Measurements from ENCODE around the gene NDFIP2. TPM values are rescaled to one million over a fixed set of nuclear protein-coding genes. Genes with fewer than 3 reads are reported as not detected.

NDFIP2 gene
- total RNA-seq, 1 donor from 2014 or later, result 24.0 TPM

- DNase-seq (ENCODE audit: extremely low read depth, low read depth, low spot score), result no peak
These were observed 22.5 kb upstream of the NDFIP2 start for GRCh38 chr13:79458436-79458835.

GRCh38 chr13:79459906-79460305 is 21.0 kb upstream of the NDFIP2 start:
- no peak for DNase-seq (ENCODE audit: extremely low read depth, low read depth, low spot score)

- no peak for DNase-seq (ENCODE audit: extremely low read depth, low read depth, low spot score)
These were observed 18.1 kb upstream of the NDFIP2 start for GRCh38 chr13:79462895-79463294.

GRCh38 chr13:79463604-79464003 is 17.4 kb upstream of the NDFIP2 start:
- no peak for DNase-seq (ENCODE audit: extremely low read depth, low read depth, low spot score)

GRCh38 chr13:79466872-79467271 is 14.1 kb upstream of the NDFIP2 start:
- DNase-seq (ENCODE audit: extremely low read depth, low read depth, low spot score), result no peak

- no peak for DNase-seq (ENCODE audit: extremely low read depth, low read depth, low spot score)
These were observed 12.6 kb upstream of the NDFIP2 start for GRCh38 chr13:79468402-79468801.

- no peak for DNase-seq (ENCODE audit: extremely low read depth, low read depth, low spot score)
These were observed 12.1 kb upstream of the NDFIP2 start for GRCh38 chr13:79468819-79469218.

- DNase-seq (ENCODE audit: extremely low read depth, low read depth, low spot score), result no peak
These were observed 11.3 kb upstream of the NDFIP2 start for GRCh38 chr13:79469608-79470007.

- DNase-seq (ENCODE audit: extremely low read depth, low read depth, low spot score), result no peak
These were observed 10.3 kb upstream of the NDFIP2 start for GRCh38 chr13:79470666-79471065.

- DNase-seq (ENCODE audit: extremely low read depth, low read depth, low spot score), result no peak
These were observed 5.4 kb upstream of the NDFIP2 start for GRCh38 chr13:79475569-79475968.

- DNase-seq (ENCODE audit: extremely low read depth, low read depth, low spot score), result no peak
These were observed 3.0 kb upstream of the NDFIP2 start for GRCh38 chr13:79477968-79478367.

- DNase-seq (ENCODE audit: extremely low read depth, low read depth, low spot score), result no peak
These were observed 1.1 kb upstream of the NDFIP2 start for GRCh38 chr13:79479882-79480281.

GRCh38 chr13:79481685-79482052 is 714 bp downstream of the NDFIP2 start:
- no peak for DNase-seq (ENCODE audit: extremely low read depth, low read depth, low spot score)

GRCh38 chr13:79482281-79482970 is 1.5 kb downstream of the NDFIP2 start:
- DNase-seq (ENCODE audit: extremely low read depth, low read depth, low spot score), result no peak

GRCh38 chr13:79483086-79483706 is 2.2 kb downstream of the NDFIP2 start:
- DNase-seq (ENCODE audit: extremely low read depth, low read depth, low spot score), result no peak

GRCh38 chr13:79485014-79485811 is 4.3 kb downstream of the NDFIP2 start:
- no peak for DNase-seq (ENCODE audit: extremely low read depth, low read depth, low spot score)

GRCh38 chr13:79486433-79487188 is 5.7 kb downstream of the NDFIP2 start:
- DNase-seq (ENCODE audit: extremely low read depth, low read depth, low spot score), result no peak

- no peak for DNase-seq (ENCODE audit: extremely low read depth, low read depth, low spot score)
These were observed 9.4 kb downstream of the NDFIP2 start for GRCh38 chr13:79490326-79490725.

GRCh38 chr13:79490824-79491223 is 9.9 kb downstream of the NDFIP2 start:
- no peak for DNase-seq (ENCODE audit: extremely low read depth, low read depth, low spot score)

GRCh38 chr13:79491715-79492114 is 10.8 kb downstream of the NDFIP2 start:
- DNase-seq (ENCODE audit: extremely low read depth, low read depth, low spot score), result no peak

GRCh38 chr13:79492313-79492798 is 11.4 kb downstream of the NDFIP2 start:
- DNase-seq (ENCODE audit: extremely low read depth, low read depth, low spot score), result no peak

All from glomerular endothelial cell (primary cell).